H1 (cell line): ENCODE results near the gene NODAL. TPM values are rescaled to one million over a fixed set of nuclear protein-coding genes. Genes with fewer than 3 reads are reported as not detected.

Experiments used
- BACH1 ChIP-seq: IDR thresholded peaks from 2 replicates; pipeline ENCODE4 v1.6.1; 2012; ENCODE audit warnings: low read length, improper control_type of control experiment
- BRCA1 ChIP-seq: IDR thresholded peaks from 2 replicates; pipeline ENCODE4 v1.6.1; 2012; ENCODE audit warnings: low read depth, low read length, improper control_type of control experiment
- CTCF ChIP-seq, 3 experiments: IDR thresholded peaks; 1 replicate in 2 of 3; 2 replicates in 1 of 3; pipeline versions ENCODE4 v1.5.1 to v1.6.1; 2011; ENCODE audit warnings: low read length in 3 of 3, mild to moderate bottlenecking in 3 of 3, inconsistent platforms in 2 of 3, low read depth in 1 of 3, moderate library complexity in 1 of 3; ENCODE audit not compliant: insufficient read depth in 1 of 3; ENCODE audit errors: control extremely low read depth in 1 of 3
- RAD21 ChIP-seq, 2 experiments: IDR thresholded peaks in 1 of 2; conservative IDR thresholded peaks in 1 of 2; 2 replicates each; pipeline ENCODE4 v1.6.1; 2011; ENCODE audit warnings: low read depth in 2 of 2, low read length in 2 of 2, improper control_type of control experiment in 1 of 2, inconsistent platforms in 1 of 2, mild to moderate bottlenecking in 1 of 2, moderate library complexity in 1 of 2
- SP2 ChIP-seq: IDR thresholded peaks from 2 replicates; pipeline ENCODE4 v1.6.1; 2012; ENCODE audit warnings: mild to moderate bottlenecking, low read length, inconsistent platforms
- polyA plus RNA-seq, 7 experiments: library from polyadenylated mRNA; depleted of rRNA in 3 of 7; stranded (reverse) in 5 of 7; unstranded in 2 of 7; fragments of >200 nt in 5 of 7; fragments of 200-250 nt in 2 of 7; gene quantifications; 1 replicate in 5 of 7; 2 replicates in 1 of 7; 4 replicates in 1 of 7; pipeline versions ENCODE4 v1.2.1 to v1.2.3, GENCODE V29; 2011 to 2013; ENCODE audit warnings: missing spikeins in 2 of 7, mixed read lengths in 2 of 7
- total RNA-seq: library from RNA; stranded (reverse); fragmentation: NEBNext Ultra II Directional; extraction: Animal tissue kit (Norgen Biotek cat#: 25700); gene quantifications from 2 replicates; pipeline ENCODE4 v1.2.1, GENCODE V29; 2021

Gene NODAL
- total and polyA plus RNA-seq, 2 of the 8 experiments (the other 6 are each of a cell fraction or from before 2014, with no cell fraction given), result 2.0 to 7.3 TPM

GRCh38 chr10:70399177-70399576 is 42.3 kb downstream of the NODAL start (continued):
- TF ChIP-seq CTCF (IDR thresholded peaks at IDR 0.05; ENCODE audit: control extremely low read depth in 1 of 3, insufficient read depth in 1 of 3, low read depth in 1 of 3, low read length in 3 of 3) (no peak), RAD21 (IDR thresholded peaks at IDR 0.05 in 1 of 2, conservative IDR thresholded peaks at IDR 0.05 in 1 of 2; ENCODE audit: low read depth in 2 of 2, low read length in 2 of 2) (no peak), SP2 (no peak), BACH1 (no peak), BRCA1 (no peak)
